Right forelimb (tissue), 1 donor: ENCODE data around the gene SLC17A8.
"Not testable (repeated sequence)": the region's sequence is repeated elsewhere in the genome, so short reads cannot be mapped to it uniquely, and the experiment has no call there.

Experiments
- DNase-seq: peaks from one replicate; pipeline ENCODE4 v3.0.0-alpha.2; 2018

Gene SLC17A8

GRCh38 chr12:100372853-100373640, 16.2 kb downstream of the SLC17A8 start:
- DNase-seq, result no peak

GRCh38 chr12:100375038-100375735, 18.3 kb downstream of the SLC17A8 start:
- peak; percentile 83 for DNase-seq

- DNase-seq, result no peak
Observed at GRCh38 chr12:100376161-100376560, 19.3 kb downstream of the SLC17A8 start.

GRCh38 chr12:100381379-100381778, 24.5 kb downstream of the SLC17A8 start:
- no peak for DNase-seq

GRCh38 chr12:100382338-100382737, 25.5 kb downstream of the SLC17A8 start:
- DNase-seq, result no peak

GRCh38 chr12:100383586-100384558, 27.0 kb downstream of the SLC17A8 start:
- no peak for DNase-seq

GRCh38 chr12:100384559-100384935, 27.7 kb downstream of the SLC17A8 start:
- DNase-seq, result no peak

- DNase-seq, result no peak
Observed at GRCh38 chr12:100388382-100388781, 31.5 kb downstream of the SLC17A8 start.

- no peak for DNase-seq
Observed at GRCh38 chr12:100391856-100392255, 35.0 kb downstream of the SLC17A8 start.

- no peak for DNase-seq
Observed at GRCh38 chr12:100393200-100393599, 36.3 kb downstream of the SLC17A8 start.

GRCh38 chr12:100395811-100396210, 38.9 kb downstream of the SLC17A8 start:
- DNase-seq, result no peak

GRCh38 chr12:100398307-100398706, 41.4 kb downstream of the SLC17A8 start:
- DNase-seq, result no peak

- DNase-seq, result no peak
Observed at GRCh38 chr12:100399095-100399494, 42.2 kb downstream of the SLC17A8 start.

- no peak for DNase-seq
Observed at GRCh38 chr12:100401660-100402059, 44.8 kb downstream of the SLC17A8 start.

- DNase-seq, result no peak
Observed at GRCh38 chr12:100402763-100403162, 45.9 kb downstream of the SLC17A8 start.

GRCh38 chr12:100403446-100403845, 46.6 kb downstream of the SLC17A8 start:
- DNase-seq, result no peak

- DNase-seq, result no peak
Observed at GRCh38 chr12:100404769-100405407, 48.0 kb downstream of the SLC17A8 start.

- DNase-seq, result no peak
Observed at GRCh38 chr12:100413001-100413400, 56.1 kb downstream of the SLC17A8 start.

GRCh38 chr12:100414739-100415138, 57.9 kb downstream of the SLC17A8 start:
- no peak for DNase-seq

- no peak for DNase-seq
Observed at GRCh38 chr12:100422646-100423045, 65.8 kb downstream of the SLC17A8 start.

GRCh38 chr12:100426145-100426544, 69.3 kb downstream of the SLC17A8 start:
- no peak for DNase-seq

- DNase-seq, result no peak
Observed at GRCh38 chr12:100427078-100427477, 70.2 kb downstream of the SLC17A8 start.

GRCh38 chr12:100430251-100430650, 73.4 kb downstream of the SLC17A8 start:
- DNase-seq, result not testable (repeated sequence)
